Ishikawa (cell line): ENCODE results near the gene TPPP2.

Experiments used
- CEBPB ChIP-seq: IDR thresholded peaks from 2 replicates; pipeline ENCODE4 v1.6.1; 2012
- CREB1 ChIP-seq: IDR thresholded peaks from 2 replicates; pipeline ENCODE4 v1.6.1; 2012; ENCODE audit warnings: low read depth
- EGR1 ChIP-seq: IDR thresholded peaks from 2 replicates; pipeline ENCODE4 v1.6.1; 2012
- EP300 ChIP-seq: IDR thresholded peaks from 2 replicates; pipeline ENCODE4 v1.6.1; 2012; ENCODE audit warnings: borderline replicate concordance
- FOXM1 ChIP-seq: IDR thresholded peaks from 2 replicates; pipeline ENCODE4 v1.6.1; 2012; ENCODE audit warnings: low read depth, borderline replicate concordance
- MAX ChIP-seq: IDR thresholded peaks from 2 replicates; pipeline ENCODE4 v1.6.1; 2012
- NFIC ChIP-seq: IDR thresholded peaks from 2 replicates; pipeline ENCODE4 v1.6.1; 2012
- RAD21 ChIP-seq: IDR thresholded peaks from 2 replicates; pipeline ENCODE4 v1.6.1; 2012; ENCODE audit warnings: low read depth
- REST ChIP-seq: IDR thresholded peaks from 2 replicates; pipeline ENCODE4 v1.6.1; 2012; ENCODE audit warnings: low read depth, mild to moderate bottlenecking
- TAF1 ChIP-seq: IDR thresholded peaks from 2 replicates; pipeline ENCODE4 v1.6.1; 2012; ENCODE audit warnings: low read depth, mild to moderate bottlenecking
- TCF12 ChIP-seq: IDR thresholded peaks from 2 replicates; pipeline ENCODE4 v1.6.1; 2012; ENCODE audit warnings: low read depth
- TEAD4 ChIP-seq: IDR thresholded peaks from 2 replicates; pipeline ENCODE4 v1.6.1; 2012
- USF1 ChIP-seq: IDR thresholded peaks from 2 replicates; pipeline ENCODE4 v1.6.1; 2012
- YY1 ChIP-seq: IDR thresholded peaks from 2 replicates; pipeline ENCODE4 v1.6.1; 2012; ENCODE audit warnings: low read depth
- ZBTB7A ChIP-seq: IDR thresholded peaks from 2 replicates; pipeline ENCODE4 v1.6.1; 2012; ENCODE audit warnings: low read depth

The TPPP2 gene

GRCh38 chr14:21057803-21058675 lies 28.0 kb downstream of the TPPP2 start, which contains the start of gene RNASE8:
RNASE8 (plus strand) TSS chr14:21057822; CDS start chr14:21057893, 71 bp downstream.
- TF ChIP-seq CEBPB (no peak), MAX (no peak), FOXM1 (no peak), EP300 (no peak), REST (no peak), ZBTB7A (no peak), EGR1 (no peak), USF1 (no peak), TCF12 (no peak), NFIC (no peak), CREB1 (no peak), TEAD4 (no peak), TAF1 (no peak), RAD21 (no peak), YY1 (no peak)

GRCh38 chr14:21058903-21059302 lies 28.9 kb downstream of the TPPP2 start:
- TF ChIP-seq USF1: no peak
- no peak for TF ChIP-seq MAX
- no peak for TF ChIP-seq EP300
- no peak for TF ChIP-seq TAF1
- no peak for TF ChIP-seq REST
- no peak for TF ChIP-seq EGR1

- TF ChIP-seq EP300 (no peak), TAF1 (no peak), NFIC (no peak), TCF12 (no peak), CREB1 (no peak), EGR1 (no peak), ZBTB7A (no peak), YY1 (no peak), TEAD4 (no peak), FOXM1 (no peak)
These were observed 30.0 kb downstream of the TPPP2 start for GRCh38 chr14:21059842-21060613.

GRCh38 chr14:21060614-21061346 lies 30.8 kb downstream of the TPPP2 start:
- no peak for TF ChIP-seq MAX
- no peak for TF ChIP-seq CEBPB
- no peak for TF ChIP-seq ZBTB7A
- no peak for TF ChIP-seq YY1
- no peak for TF ChIP-seq EP300

GRCh38 chr14:21061347-21061668 lies 31.3 kb downstream of the TPPP2 start:
- TF ChIP-seq USF1: no peak
- no peak for TF ChIP-seq MAX
- no peak for TF ChIP-seq YY1
- TF ChIP-seq ZBTB7A: no peak
- TF ChIP-seq TEAD4: no peak
- no peak for TF ChIP-seq REST
- no peak for TF ChIP-seq CEBPB
- TF ChIP-seq TCF12: no peak
- TF ChIP-seq NFIC: no peak
